HEK293T (cell line): Measurements from ENCODE around the gene TSGA10.

Experiments
- ARNT ChIP-seq: fragments of 450-650 bp; IDR thresholded peaks from 2 replicates; pipeline ENCODE4 v1.6.1; 2017; ENCODE audit warnings: mild to moderate bottlenecking
- BHLHE40 ChIP-seq: fragments of 450-650 bp; IDR thresholded peaks from 2 replicates; pipeline ENCODE4 v1.6.1; 2016; ENCODE audit warnings: mild to moderate bottlenecking, moderate library complexity, borderline replicate concordance
- CTBP1 ChIP-seq: fragments of 450-650 bp; IDR thresholded peaks from 2 replicates; pipeline ENCODE4 v1.6.1; 2016; ENCODE audit warnings: borderline replicate concordance
- ELF4 ChIP-seq: fragments of 450-650 bp; IDR thresholded peaks from 2 replicates; pipeline ENCODE4 v1.6.1; 2017; ENCODE audit warnings: antibody characterized with exemption
- FOXA1 ChIP-seq: fragments of 450-650 bp; IDR thresholded peaks from 2 replicates; pipeline ENCODE4 v1.6.1; 2016; ENCODE audit warnings: mild to moderate bottlenecking
- FOXK2 ChIP-seq: fragments of 450-650 bp; IDR thresholded peaks from 2 replicates; pipeline ENCODE4 v1.6.1; 2016; ENCODE audit warnings: mild to moderate bottlenecking
- FOXM1 ChIP-seq: fragments of 450-650 bp; IDR thresholded peaks from 2 replicates; pipeline ENCODE4 v1.6.1; 2017; ENCODE audit warnings: mild to moderate bottlenecking, borderline replicate concordance
- HDGF ChIP-seq: fragments of 450-650 bp; IDR thresholded peaks from 2 replicates; pipeline ENCODE4 v1.6.1; 2017; ENCODE audit warnings: antibody characterized with exemption, borderline replicate concordance
- L3MBTL2 ChIP-seq: fragments of 450-650 bp; conservative IDR thresholded peaks from 2 replicates; pipeline ENCODE4 v1.6.1; 2016; ENCODE audit warnings: mild to moderate bottlenecking
- LEF1 ChIP-seq: fragments of 450-650 bp; IDR thresholded peaks from 2 replicates; pipeline ENCODE4 v1.6.1; 2017; ENCODE audit warnings: mild to moderate bottlenecking, borderline replicate concordance
- SP1 ChIP-seq: fragments of 450-650 bp; IDR thresholded peaks from 2 replicates; pipeline ENCODE4 v1.6.1; 2017
- SUZ12 ChIP-seq: fragments of 450-650 bp; IDR thresholded peaks from 2 replicates; pipeline ENCODE4 v1.6.1; 2016; ENCODE audit warnings: mild to moderate bottlenecking
- TARDBP ChIP-seq: fragments of 450-650 bp; IDR thresholded peaks from 2 replicates; pipeline ENCODE4 v1.6.1; 2016
- ZNF384 ChIP-seq: fragments of 450-650 bp; IDR thresholded peaks from 2 replicates; pipeline ENCODE4 v1.6.1; 2016

DNA sequence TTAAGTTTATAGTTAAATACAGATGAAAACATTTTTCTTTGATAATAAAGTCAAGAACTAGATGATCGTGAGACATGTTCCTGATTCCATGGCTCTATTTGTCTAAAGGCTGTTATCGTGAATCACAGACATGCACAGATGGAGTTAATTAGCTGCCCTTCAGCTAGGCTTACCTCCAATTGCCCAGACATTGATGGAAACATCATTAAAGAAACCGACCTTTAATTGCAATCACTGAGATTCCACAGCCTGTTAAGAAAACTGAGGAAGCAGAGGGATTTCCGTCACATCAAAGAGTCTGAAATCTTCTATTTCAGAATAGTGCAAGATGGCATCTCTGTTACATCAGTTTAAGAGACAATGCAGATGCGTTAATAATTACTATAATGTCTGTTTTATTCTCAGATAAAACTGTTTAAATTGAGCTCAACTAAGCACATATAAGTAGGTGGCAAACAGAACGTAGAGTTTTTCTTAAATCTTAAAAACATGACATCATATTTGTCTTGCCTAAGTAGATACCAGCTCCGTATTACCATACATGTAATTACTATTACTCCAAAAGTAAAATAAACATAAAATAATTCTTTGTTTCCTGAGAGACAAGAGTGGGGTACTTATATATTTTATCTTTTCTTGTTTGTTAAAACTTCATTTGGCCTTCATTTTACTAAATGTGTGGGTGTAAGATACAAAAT, 194.8 kb downstream of the TSGA10 start:
- TF ChIP-seq CTBP1 (no peak), SUZ12 (no peak), LEF1 (no peak), SP1 (no peak), ARNT (no peak), FOXK2 (no peak), ELF4 (no peak), TARDBP (no peak), FOXA1 (no peak), BHLHE40 (no peak), FOXM1 (no peak), L3MBTL2 (no peak), ZNF384 (no peak), HDGF (no peak)
